ENCODE data around the gene TKFC. TPM values are rescaled to one million over a fixed set of nuclear protein-coding genes. Genes with fewer than 3 reads are reported as not detected.
A peak's percentile ranks its signal among the peaks of the same experiment; 100 is the strongest.

TKFC gene
- total RNA-seq, 1 donor from 2014 or later: 32.1 TPM

GRCh38 chr11:61333550-61334433 lies 764 bp downstream of the TKFC start:
- TF ChIP-seq, protein P1, sequence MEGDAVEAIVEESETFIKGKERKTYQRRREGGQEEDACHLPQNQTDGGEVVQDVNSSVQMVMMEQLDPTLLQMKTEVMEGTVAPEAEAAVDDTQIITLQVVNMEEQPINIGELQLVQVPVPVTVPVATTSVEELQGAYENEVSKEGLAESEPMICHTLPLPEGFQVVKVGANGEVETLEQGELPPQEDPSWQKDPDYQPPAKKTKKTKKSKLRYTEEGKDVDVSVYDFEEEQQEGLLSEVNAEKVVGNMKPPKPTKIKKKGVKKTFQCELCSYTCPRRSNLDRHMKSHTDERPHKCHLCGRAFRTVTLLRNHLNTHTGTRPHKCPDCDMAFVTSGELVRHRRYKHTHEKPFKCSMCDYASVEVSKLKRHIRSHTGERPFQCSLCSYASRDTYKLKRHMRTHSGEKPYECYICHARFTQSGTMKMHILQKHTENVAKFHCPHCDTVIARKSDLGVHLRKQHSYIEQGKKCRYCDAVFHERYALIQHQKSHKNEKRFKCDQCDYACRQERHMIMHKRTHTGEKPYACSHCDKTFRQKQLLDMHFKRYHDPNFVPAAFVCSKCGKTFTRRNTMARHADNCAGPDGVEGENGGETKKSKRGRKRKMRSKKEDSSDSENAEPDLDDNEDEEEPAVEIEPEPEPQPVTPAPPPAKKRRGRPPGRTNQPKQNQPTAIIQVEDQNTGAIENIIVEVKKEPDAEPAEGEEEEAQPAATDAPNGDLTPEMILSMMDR (IDR thresholded peaks at IDR 0.05): no peak
- Histone ChIP-seq H3K27ac (peak overlapping the region; percentile 93), H3K4me3 (peak overlapping the region; percentile 97), H3K4me1 (peaks cover 26% of the 10 kb centered on the region), H3K36me3 (peaks cover 17% of the 10 kb centered on the region), H3K9me3 (no peaks in the 10 kb centered on the region), H3K27me3 (no peaks in the 10 kb centered on the region)
- intact Hi-C loops (cut with DNase I): no loop called here
- ATAC-seq (no peak), DNase-seq (no peak)

- DNase-seq: no peak
- TF ChIP-seq, protein P1 (IDR thresholded peaks at IDR 0.05): no peak
These were observed 1.7 kb downstream of the TKFC start for GRCh38 chr11:61334434-61335354.

DNA sequence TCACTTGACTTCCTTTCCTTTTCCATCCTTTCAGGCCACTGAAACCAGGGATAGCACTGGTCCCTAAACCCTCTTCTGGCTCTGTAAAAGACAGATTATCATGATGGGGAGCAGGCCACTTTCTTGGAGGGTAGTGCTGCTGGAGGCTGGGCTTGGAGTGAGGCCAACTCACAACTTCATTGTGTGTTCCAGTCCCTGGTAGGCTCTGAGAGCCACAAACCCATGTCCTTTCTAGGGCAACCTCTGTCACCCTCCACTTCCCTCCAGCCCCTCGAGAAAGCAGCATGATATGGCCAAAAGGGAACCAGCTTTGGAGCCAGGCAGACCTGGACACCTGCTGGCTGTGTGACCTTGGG lies 2.3 kb downstream of the TKFC start:
- intact Hi-C loops (cut with DNase I): no loop called here
- Histone ChIP-seq H3K4me3 (no peak overlapping the region), H3K36me3 (peaks cover 2% of the 10 kb centered on the region), H3K4me1 (peaks cover 26% of the 10 kb centered on the region), H3K27me3 (no peaks in the 10 kb centered on the region), H3K27ac (peak overlapping the region; percentile 58), H3K9me3 (no peaks in the 10 kb centered on the region)
- ATAC-seq (no peak), DNase-seq (no peak)
- TF ChIP-seq, protein P1 (IDR thresholded peaks at IDR 0.05): no peak

More at GRCh38 chr11:61334434-61335354, 1.7 kb downstream of the TKFC start:
- Histone ChIP-seq H3K4me1 (peaks cover 26% of the 10 kb centered on the region), H3K27ac (no peak overlapping the region), H3K4me3 (no peak overlapping the region), H3K9me3 (no peaks in the 10 kb centered on the region), H3K27me3 (no peaks in the 10 kb centered on the region), H3K36me3 (peaks cover 8% of the 10 kb centered on the region)
- no peak for ATAC-seq
- intact Hi-C loops (cut with DNase I): no loop called here

DNA sequence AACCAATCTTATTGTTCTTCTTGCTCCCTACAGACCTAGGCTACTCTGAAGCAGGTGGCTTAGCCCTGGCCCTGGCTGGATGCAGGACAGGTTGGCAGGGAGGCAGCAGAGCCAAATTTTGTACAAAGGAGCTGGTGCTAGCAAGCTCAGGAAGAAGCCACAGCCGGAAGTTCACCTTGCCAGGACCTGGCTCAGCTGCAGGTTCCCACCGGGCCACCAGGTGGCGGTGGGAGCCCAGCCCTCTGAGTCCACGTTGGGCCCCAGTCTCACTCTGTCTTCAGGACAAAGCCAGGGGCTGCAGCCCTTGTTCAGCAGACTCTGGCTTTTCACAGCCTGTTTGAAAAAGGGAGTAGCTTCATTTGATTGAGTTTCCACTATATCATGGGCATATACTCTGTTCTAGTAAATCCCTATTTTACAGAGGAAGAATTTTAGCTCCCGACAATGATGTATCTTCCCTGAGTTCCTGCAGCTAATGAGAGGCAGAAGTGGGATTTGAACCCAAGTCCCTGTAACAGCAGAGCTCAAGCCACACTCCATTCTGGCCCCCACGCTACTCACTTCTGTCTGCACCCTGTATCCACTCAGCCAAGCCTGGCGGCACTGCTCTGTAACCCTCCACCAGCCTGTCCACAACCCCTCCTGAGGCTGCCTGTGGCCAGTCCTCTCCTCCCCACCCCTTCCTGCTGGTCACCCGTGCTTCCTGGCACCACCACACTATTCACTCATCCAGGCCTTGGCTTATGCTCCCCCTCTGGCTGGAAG lies 3.3 kb downstream of the TKFC start:
- H3K27ac ChIP-seq: peak overlapping the region; percentile 58
- peak; percentile 87 for DNase-seq
- ATAC-seq: peak; percentile 80
- peaks cover 19% of the 10 kb centered on the region for H3K4me1 ChIP-seq
- H3K36me3 ChIP-seq: no peaks in the 10 kb centered on the region
- intact Hi-C loops (cut with DNase I): no loop called here
- no peaks in the 10 kb centered on the region for H3K9me3 ChIP-seq
- H3K4me3 ChIP-seq: no peak overlapping the region
- TF ChIP-seq, protein P1 (IDR thresholded peaks at IDR 0.05): peak; percentile 98
- H3K27me3 ChIP-seq: no peaks in the 10 kb centered on the region
